NOMO-1 treated with dmso at 0.1 percent for 144 hours (cell line): Measurements from ENCODE around the gene TMEM132D.

ENCODE experiments used
- DNase-seq: peaks from one replicate; lab custom pipeline; 2025; ENCODE audit not compliant: unreplicated experiment; lab: John Stamatoyannopoulos, UW

TMEM132D gene

GRCh38 chr12:129827102-129827865 is 76.5 kb downstream of the TMEM132D start:
- DNase-seq, result no peak

- no peak for DNase-seq
These were observed 77.6 kb downstream of the TMEM132D start for GRCh38 chr12:129826273-129826672.

- no peak for DNase-seq
These were observed 78.5 kb downstream of the TMEM132D start for GRCh38 chr12:129825316-129825715.

- DNase-seq, result no peak
These were observed 81.9 kb downstream of the TMEM132D start for GRCh38 chr12:129821964-129822363.

GRCh38 chr12:129819391-129819790 is 84.4 kb downstream of the TMEM132D start:
- no peak for DNase-seq

- DNase-seq, result no peak
These were observed 88.0 kb downstream of the TMEM132D start for GRCh38 chr12:129815846-129816245.

GRCh38 chr12:129811963-129812362 is 91.9 kb downstream of the TMEM132D start:
- no peak for DNase-seq

- no peak for DNase-seq
These were observed 96.7 kb downstream of the TMEM132D start for GRCh38 chr12:129807136-129807535.

- DNase-seq, result no peak
These were observed 112.4 kb downstream of the TMEM132D start for GRCh38 chr12:129791396-129791795.

GRCh38 chr12:129790930-129791329 is 112.9 kb downstream of the TMEM132D start:
- DNase-seq, result no peak

- no peak for DNase-seq
These were observed 113.5 kb downstream of the TMEM132D start for GRCh38 chr12:129790331-129790730.

- DNase-seq, result no peak
These were observed 113.9 kb downstream of the TMEM132D start for GRCh38 chr12:129789921-129790320.

- DNase-seq, result no peak
These were observed 115.2 kb downstream of the TMEM132D start for GRCh38 chr12:129788506-129789084.

GRCh38 chr12:129779989-129780388 is 123.8 kb downstream of the TMEM132D start:
- no peak for DNase-seq

- DNase-seq, result no peak
These were observed 124.8 kb downstream of the TMEM132D start for GRCh38 chr12:129779033-129779432.

- no peak for DNase-seq
These were observed 126.7 kb downstream of the TMEM132D start for GRCh38 chr12:129776977-129777667.

GRCh38 chr12:129772501-129773493 is 131.0 kb downstream of the TMEM132D start:
- no peak for DNase-seq

- no peak for DNase-seq
These were observed 132.6 kb downstream of the TMEM132D start for GRCh38 chr12:129771238-129771637.

GRCh38 chr12:129765719-129766118 is 138.1 kb downstream of the TMEM132D start:
- no peak for DNase-seq

- no peak for DNase-seq
These were observed 141.4 kb downstream of the TMEM132D start for GRCh38 chr12:129762436-129762835.

- no peak for DNase-seq
These were observed 150.2 kb downstream of the TMEM132D start for GRCh38 chr12:129753586-129753985.
